ENCODE measurements around the gene C1QTNF2.

- TF ChIP-seq PITX1 (CRISPR knock-in tag; IDR thresholded peaks at IDR 0.05): no peak
- TF ChIP-seq JUN (CRISPR knock-in tag; IDR thresholded peaks at IDR 0.05): no peak
- TF ChIP-seq BHLHE40 (IDR thresholded peaks at IDR 0.05; ENCODE audit: low read length): no peak
- TF ChIP-seq ZNF296 (CRISPR knock-in tag; conservative IDR thresholded peaks at IDR 0.05): no peak
- TF ChIP-seq CHD2 (IDR thresholded peaks at IDR 0.05; ENCODE audit: low read depth, low read length): no peak
- TF ChIP-seq EZH2 (conservative IDR thresholded peaks at IDR 0.05; ENCODE audit: low read depth, low read length): no peak
- no peak for TF ChIP-seq CBFB (CRISPR knock-in tag; IDR thresholded peaks at IDR 0.05)
- TF ChIP-seq, protein P1, sequence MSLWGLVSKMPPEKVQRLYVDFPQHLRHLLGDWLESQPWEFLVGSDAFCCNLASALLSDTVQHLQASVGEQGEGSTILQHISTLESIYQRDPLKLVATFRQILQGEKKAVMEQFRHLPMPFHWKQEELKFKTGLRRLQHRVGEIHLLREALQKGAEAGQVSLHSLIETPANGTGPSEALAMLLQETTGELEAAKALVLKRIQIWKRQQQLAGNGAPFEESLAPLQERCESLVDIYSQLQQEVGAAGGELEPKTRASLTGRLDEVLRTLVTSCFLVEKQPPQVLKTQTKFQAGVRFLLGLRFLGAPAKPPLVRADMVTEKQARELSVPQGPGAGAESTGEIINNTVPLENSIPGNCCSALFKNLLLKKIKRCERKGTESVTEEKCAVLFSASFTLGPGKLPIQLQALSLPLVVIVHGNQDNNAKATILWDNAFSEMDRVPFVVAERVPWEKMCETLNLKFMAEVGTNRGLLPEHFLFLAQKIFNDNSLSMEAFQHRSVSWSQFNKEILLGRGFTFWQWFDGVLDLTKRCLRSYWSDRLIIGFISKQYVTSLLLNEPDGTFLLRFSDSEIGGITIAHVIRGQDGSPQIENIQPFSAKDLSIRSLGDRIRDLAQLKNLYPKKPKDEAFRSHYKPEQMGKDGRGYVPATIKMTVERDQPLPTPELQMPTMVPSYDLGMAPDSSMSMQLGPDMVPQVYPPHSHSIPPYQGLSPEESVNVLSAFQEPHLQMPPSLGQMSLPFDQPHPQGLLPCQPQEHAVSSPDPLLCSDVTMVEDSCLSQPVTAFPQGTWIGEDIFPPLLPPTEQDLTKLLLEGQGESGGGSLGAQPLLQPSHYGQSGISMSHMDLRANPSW (CRISPR knock-in tag; IDR thresholded peaks at IDR 0.05; ENCODE audit: borderline replicate concordance): no peak
- TF ChIP-seq EP300 (IDR thresholded peaks at IDR 0.05; ENCODE audit: low read depth in 2 of 2, low read length in 2 of 2): no peak
- TF ChIP-seq EP300 (CRISPR knock-in tag; IDR thresholded peaks at IDR 0.05; ENCODE audit: borderline replicate concordance): no peak
- TF ChIP-seq SATB2 (CRISPR knock-in tag; IDR thresholded peaks at IDR 0.05): no peak
- TF ChIP-seq SMAD1 (CRISPR knock-in tag; IDR thresholded peaks at IDR 0.05; ENCODE audit: borderline replicate concordance, low read depth): no peak
- TF ChIP-seq SMC3 (IDR thresholded peaks at IDR 0.05; ENCODE audit: low read length): no peak
- TF ChIP-seq, protein P2, sequence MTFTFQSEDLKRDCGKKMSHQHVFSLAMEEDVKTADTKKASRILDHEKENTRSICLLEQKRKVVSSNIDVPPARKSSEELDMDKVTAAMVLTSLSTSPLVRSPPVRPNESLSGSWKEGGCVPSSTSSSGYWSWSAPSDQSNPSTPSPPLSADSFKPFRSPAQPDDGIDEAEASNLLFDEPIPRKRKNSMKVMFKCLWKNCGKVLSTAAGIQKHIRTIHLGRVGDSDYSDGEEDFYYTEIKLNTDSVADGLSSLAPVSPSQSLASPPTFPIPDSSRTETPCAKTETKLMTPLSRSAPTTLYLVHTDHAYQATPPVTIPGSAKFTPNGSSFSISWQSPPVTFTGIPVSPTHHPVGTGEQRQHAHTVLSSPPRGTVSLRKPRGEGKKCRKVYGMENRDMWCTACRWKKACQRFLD (CRISPR knock-in tag; IDR thresholded peaks at IDR 0.05; ENCODE audit: borderline replicate concordance): no peak
These were observed 24.7 kb upstream of the C1QTNF2 start for GRCh38 chr5:160395111-160395510.
